Amniotic epithelial cell (primary cell): ENCODE results near the gene ATRN.

ENCODE experiments used
- DNase-seq: peaks from one replicate; pipeline ENCODE4 v3.0.0-alpha.2; 2010; ENCODE audit warnings: low read depth

Gene ATRN

GRCh38 chr20:3677733-3678132, 206.9 kb downstream of the ATRN start:
- no peak for DNase-seq

- DNase-seq: no peak
Measured at GRCh38 chr20:3678198-3678597, 207.4 kb downstream of the ATRN start.

GRCh38 chr20:3678856-3679720, 208.3 kb downstream of the ATRN start:
- DNase-seq: no peak

GRCh38 chr20:3679749-3680700, 209.2 kb downstream of the ATRN start:
- peak; percentile 80 for DNase-seq

GRCh38 chr20:3680701-3681351, 210.0 kb downstream of the ATRN start:
- DNase-seq: no peak

- no peak for DNase-seq
Measured at GRCh38 chr20:3681352-3681930, 210.6 kb downstream of the ATRN start.

GRCh38 chr20:3681931-3682781, 211.3 kb downstream of the ATRN start, which contains the start of gene ADAM33:
Gene ADAM33 (minus strand): TSS chr20:3682010. CDS start chr20:3682004, 6 bp downstream.
- DNase-seq: peak; percentile 29

- no peak for DNase-seq
Measured at GRCh38 chr20:3685341-3685740, 214.5 kb downstream of the ATRN start.

GRCh38 chr20:3686421-3686820, 215.6 kb downstream of the ATRN start:
- no peak for DNase-seq

- DNase-seq: peak; percentile 88
Measured at GRCh38 chr20:3686867-3687321, 216.1 kb downstream of the ATRN start.

GRCh38 chr20:3687655-3688054, 216.8 kb downstream of the ATRN start:
- peak; percentile 64 for DNase-seq

GRCh38 chr20:3689978-3690377, 219.2 kb downstream of the ATRN start:
- DNase-seq: no peak

GRCh38 chr20:3690413-3690812, 219.6 kb downstream of the ATRN start:
- no peak for DNase-seq

- DNase-seq: no peak
Measured at GRCh38 chr20:3691306-3691705, 220.5 kb downstream of the ATRN start.

- DNase-seq: no peak
Measured at GRCh38 chr20:3691897-3692296, 221.1 kb downstream of the ATRN start.

- no peak for DNase-seq
Measured at GRCh38 chr20:3692706-3693294, 222.0 kb downstream of the ATRN start.

GRCh38 chr20:3693376-3693775, 222.6 kb downstream of the ATRN start:
- no peak for DNase-seq

- no peak for DNase-seq
Measured at GRCh38 chr20:3694864-3695263, 224.0 kb downstream of the ATRN start.

GRCh38 chr20:3696200-3696599, 225.4 kb downstream of the ATRN start:
- DNase-seq: no peak
